ENCODE results near the gene ABCF2. TPM values are rescaled to one million over a fixed set of nuclear protein-coding genes. Genes with fewer than 3 reads are reported as not detected.
A peak's percentile ranks its signal among the peaks of the same experiment; 100 is the strongest.

The ABCF2 gene
- total and polyA plus RNA-seq, 2 donors (not counting 1 experiment from before 2014, with no cell fraction given) = 16.1 to 30.2 TPM

GRCh38 chr7:151167197-151167961 lies 59.6 kb downstream of the ABCF2 start, which contains the start of gene GBX1:
Gene GBX1, minus strand, starts transcription at chr7:151167694. Its CDS starts 146 bp downstream, at chr7:151167548.
- H3K27me3 ChIP-seq (replicated peaks in 1 of 4; ENCODE audit: control extremely low read depth in 1 of 4, control insufficient read depth in 3 of 4, insufficient read depth in 4 of 4, low read length in 3 of 4) = peaks cover 2 to 61% (median 51%) of the 10 kb centered on the region in 4 experiments
- Mint-ChIP-seq H3K27ac (no peak within 1 kb of the TSS), H3K4me1 (peaks cover 15% of the 10 kb centered on the region), H3K27me3 (peaks cover 35% of the 10 kb centered on the region), H3K9me3 (ENCODE audit: insufficient read depth) (no peaks in the 10 kb centered on the region), H3K4me3 (peak within 1 kb of the TSS; percentile 89)
- no peaks in the 10 kb centered on the region for H3K36me3 ChIP-seq (replicated peaks in 1 of 2; ENCODE audit: control extremely low read depth in 1 of 2, control insufficient read depth in 1 of 2, extremely low read depth in 1 of 2, insufficient read depth in 2 of 2, low read length in 1 of 2)
- intact Hi-C loops (cut with micrococcal nuclease) = no loop called here
- peak within 1 kb of the TSS in 4 of 5 experiments; percentile 19 to 57 (median 51) for H3K4me3 ChIP-seq (ENCODE audit: control extremely low read depth in 1 of 5, extremely low read depth in 1 of 5, insufficient read depth in 1 of 5, low read depth in 2 of 5, low read length in 4 of 5)
- ATAC-seq (ENCODE audit: low read depth) (peak; percentile 50), DNase-seq (peak; percentile 55)
- no peaks in the 10 kb centered on the region for H4K20me1 ChIP-seq (ENCODE audit: control insufficient read depth, insufficient read depth, low read length, poor library complexity, severe bottlenecking)
- H3K4me2 ChIP-seq (replicated peaks; ENCODE audit: low read depth, low read length, poor library complexity, severe bottlenecking) = peak within 1 kb of the TSS; percentile 96
- H3K79me2 ChIP-seq (ENCODE audit: control insufficient read depth, insufficient read depth, low read length) = no peaks in the 10 kb centered on the region
- H3K9me3 ChIP-seq (ENCODE audit: control extremely low read depth in 1 of 3, control insufficient read depth in 2 of 3, insufficient read depth in 1 of 3, low read length in 2 of 3) = peaks cover 0 to 8% (median 0%) of the 10 kb centered on the region in 3 donors
- peak within 1 kb of the TSS; percentile 76 for H2AFZ ChIP-seq (ENCODE audit: insufficient read depth, low read depth, low read length, poor library complexity, severe bottlenecking)
- peak within 1 kb of the TSS; percentile 60 for H3K9ac ChIP-seq (ENCODE audit: low read length)
- H3K4me1 ChIP-seq (ENCODE audit: control insufficient read depth in 2 of 2, insufficient read depth in 2 of 2, low read length in 2 of 2) = peaks cover 10 to 28% of the 10 kb centered on the region in 2 donors
- ChIA-PET CTCF (interaction anchor here (0.7 to 1.0 kb wide), 3 partner anchors 7 to 26 kb away, joined by 3 to 4 read pairs (median 3); no protein-coding TSS in a partner anchor), POLR2A (no interaction called here)
- no peak within 1 kb of the TSS for H3K27ac ChIP-seq (ENCODE audit: low read length in 2 of 2)
- 2% methylated on average over 81 of the region's 101 CpGs for WGBS (ENCODE audit: insufficient coverage)
- TF ChIP-seq CTCF (IDR thresholded peaks at IDR 0.05) = no peak
- peak; percentile 94 for TF ChIP-seq EZH2 (IDR thresholded peaks at IDR 0.05; ENCODE audit: borderline replicate concordance, insufficient read depth, low read depth, low read length, poor library complexity, severe bottlenecking)
